Measurements from ENCODE around the gene PNMA6E.

Gene PNMA6E

DNA sequence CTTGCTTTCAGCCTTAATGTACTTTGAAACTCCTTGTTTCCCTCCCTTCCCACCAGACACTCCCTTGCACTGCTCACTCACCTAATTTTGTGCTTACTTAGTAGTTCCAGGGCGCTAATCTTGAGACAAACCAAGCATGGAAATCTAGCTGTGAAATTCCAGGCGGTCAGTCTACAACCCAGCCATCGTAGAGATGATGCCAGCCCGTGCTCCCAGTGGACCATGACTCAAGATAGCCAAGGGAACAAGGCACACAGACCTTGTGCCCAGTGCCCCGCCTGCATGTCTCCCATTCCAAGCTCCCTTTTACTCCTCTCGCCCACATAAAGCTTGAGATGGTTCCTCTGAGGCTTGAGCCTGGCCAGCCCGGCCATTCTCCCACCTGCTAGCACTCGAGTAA lies 33.7 kb upstream of the PNMA6E start:
- no peak for DNase-seq

- DNase-seq = no peak
Observed at GRCh38 chrX:153433781-153434285, 32.7 kb upstream of the PNMA6E start.

DNA sequence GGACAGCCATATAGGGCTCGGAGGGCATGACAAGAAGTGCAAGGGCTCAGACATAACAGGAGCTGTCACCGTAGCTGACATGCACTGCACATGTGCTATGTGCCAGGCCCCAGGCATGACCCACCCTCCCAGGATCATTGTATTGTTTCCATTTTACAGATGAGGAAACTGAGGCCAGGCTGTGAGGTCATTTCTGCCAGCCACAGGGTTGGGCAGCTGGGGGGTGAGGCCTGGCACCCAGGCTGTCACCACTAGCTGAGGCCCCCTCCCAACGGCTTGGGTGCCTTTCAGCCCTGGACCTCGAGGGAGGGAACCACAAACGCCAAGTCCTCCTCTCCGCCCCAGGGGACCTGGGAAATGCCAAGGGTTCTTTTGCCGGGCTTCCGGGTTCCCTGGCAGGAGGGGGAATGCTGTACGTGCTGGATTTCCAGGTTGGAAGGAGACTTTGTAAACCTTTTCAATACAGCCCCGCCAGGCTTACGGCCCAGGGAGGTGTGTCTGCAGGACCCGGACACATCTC lies 32.1 kb upstream of the PNMA6E start:
- no peak for DNase-seq

- no peak for DNase-seq
Observed at GRCh38 chrX:153430796-153431195, 29.6 kb upstream of the PNMA6E start.

DNA sequence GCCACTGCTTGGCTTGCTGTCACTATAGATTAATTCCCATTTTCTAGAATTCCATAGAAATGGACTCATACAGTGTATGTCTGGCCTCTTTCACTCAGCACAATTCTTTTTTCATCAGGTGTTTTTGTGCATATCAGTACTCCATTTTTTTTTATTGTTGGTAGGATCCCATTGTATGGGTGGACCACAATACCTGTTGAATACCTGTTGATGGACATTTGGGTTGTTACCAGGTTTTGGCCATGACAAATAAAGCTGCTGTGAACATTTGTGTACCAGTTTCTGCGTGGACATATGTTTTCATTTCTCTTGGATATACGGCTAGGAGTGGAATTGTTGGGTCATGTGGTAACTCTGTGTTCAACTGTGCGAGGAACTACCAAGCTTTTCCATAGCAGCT lies 25.1 kb upstream of the PNMA6E start:
- no peak for DNase-seq

DNA sequence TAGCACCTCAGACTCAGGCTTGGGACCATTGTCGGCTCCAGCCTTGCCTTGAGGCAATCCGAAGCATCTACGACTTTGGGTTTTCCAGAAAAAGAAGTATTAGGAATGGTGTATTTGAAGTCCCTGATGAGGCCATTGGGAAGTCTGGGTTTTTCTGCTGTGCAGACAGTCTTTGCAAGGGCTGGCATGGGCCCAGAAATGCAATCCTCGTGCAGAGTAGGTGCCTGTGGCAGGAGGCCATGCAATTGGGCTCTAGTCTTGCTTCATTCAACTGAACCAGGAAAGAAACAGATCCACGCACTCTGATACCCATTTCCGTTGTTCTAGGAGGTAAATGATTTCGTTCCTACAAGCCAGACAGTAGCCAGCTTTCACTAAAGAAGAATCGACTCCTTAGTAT lies 22.5 kb upstream of the PNMA6E start:
- no peak for DNase-seq

- DNase-seq = no peak
Observed at GRCh38 chrX:153421856-153422255, 20.7 kb upstream of the PNMA6E start.

- DNase-seq = no peak
Observed at GRCh38 chrX:153420851-153421599, 19.9 kb upstream of the PNMA6E start.

- DNase-seq = no peak
Observed at GRCh38 chrX:153417637-153418036, 16.5 kb upstream of the PNMA6E start.

DNA sequence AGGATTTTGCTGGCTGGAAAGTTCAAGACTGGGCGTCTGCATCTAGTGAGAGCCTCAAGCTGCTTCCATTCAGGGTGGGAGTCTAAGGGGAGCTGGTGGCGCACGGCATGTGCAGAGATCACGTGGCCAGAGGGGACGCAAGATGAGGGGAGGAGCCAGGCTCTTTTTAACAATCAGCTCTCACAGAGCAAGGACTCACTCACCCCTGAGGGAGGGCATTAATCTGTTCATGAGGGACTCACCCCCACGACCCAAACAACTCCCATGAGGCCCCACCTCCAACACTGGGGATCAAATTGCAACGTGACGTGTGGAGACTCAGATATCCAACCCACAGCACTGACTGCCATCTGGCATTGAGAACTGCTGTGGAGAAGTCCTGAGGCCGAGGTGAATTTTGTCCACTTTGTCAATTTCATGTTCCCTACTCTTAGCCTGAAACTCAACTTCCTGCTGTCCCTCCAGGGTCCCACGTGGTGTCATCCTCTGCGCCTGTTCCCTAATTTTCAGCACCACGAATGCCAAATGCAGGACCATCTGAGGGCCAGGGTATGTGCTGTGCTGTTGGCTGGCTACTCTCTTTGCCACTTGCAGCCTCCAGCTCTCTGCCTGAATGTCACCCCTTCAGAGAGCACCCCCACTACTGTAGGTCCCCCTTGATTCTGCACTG lies 15.8 kb upstream of the PNMA6E start:
- DNase-seq = no peak

GRCh38 chrX:153414856-153415510 lies 13.8 kb upstream of the PNMA6E start:
- peak; percentile 85 for DNase-seq

- DNase-seq = no peak
Observed at GRCh38 chrX:153413731-153414130, 12.6 kb upstream of the PNMA6E start.

- DNase-seq = no peak
Observed at GRCh38 chrX:153412746-153413720, 11.9 kb upstream of the PNMA6E start.

GRCh38 chrX:153411988-153412574 lies 10.9 kb upstream of the PNMA6E start:
- DNase-seq = peak; percentile 32

- DNase-seq = peak; percentile 40
Observed at GRCh38 chrX:153411255-153411987, 10.3 kb upstream of the PNMA6E start, which contains the start of gene ZFP92. TSS of gene ZFP92 (plus strand) at chrX:153411472. CDS start at chrX:153418323, 6,851 bp downstream.

DNA sequence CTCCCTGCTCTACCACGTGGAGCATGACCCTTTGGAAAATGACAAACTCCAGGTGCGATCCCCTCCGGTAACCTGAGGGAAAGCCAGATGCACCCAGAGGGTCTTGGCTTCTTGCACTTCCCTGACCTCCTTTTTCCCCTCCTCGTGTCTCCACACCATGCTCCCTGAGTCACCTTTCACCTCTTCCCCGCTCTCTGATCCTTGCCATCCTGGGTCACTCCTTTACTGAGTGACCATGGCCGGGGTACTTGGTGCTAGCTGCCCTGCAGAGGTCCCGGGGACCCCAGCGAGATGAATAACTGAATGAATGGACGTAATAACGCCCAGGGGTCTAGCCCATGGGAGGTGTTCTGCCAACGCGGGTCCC lies 9.7 kb upstream of the PNMA6E start:
- DNase-seq = no peak

DNA sequence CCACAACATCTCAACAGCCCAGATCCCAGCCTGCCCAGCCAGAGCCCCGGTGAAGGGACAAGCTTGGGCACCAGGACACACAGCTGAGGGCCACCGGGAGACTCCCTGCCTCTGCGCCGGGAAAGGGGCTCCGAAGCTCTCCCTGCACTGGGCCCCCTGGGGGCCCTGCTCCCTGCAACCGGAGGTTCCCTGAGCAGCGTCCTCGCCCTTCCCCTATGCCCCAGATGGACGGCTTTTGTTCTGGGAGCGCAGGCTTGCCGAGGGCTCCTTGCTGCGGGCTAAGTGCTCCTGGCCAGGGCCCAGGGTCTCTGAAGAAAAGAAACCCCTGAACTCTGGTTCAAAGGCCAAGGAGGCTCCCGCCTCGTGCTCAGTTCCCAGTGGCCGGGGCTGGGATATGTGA lies 9.2 kb upstream of the PNMA6E start:
- no peak for DNase-seq

GRCh38 chrX:153409414-153410101 lies 8.4 kb upstream of the PNMA6E start:
- no peak for DNase-seq

GRCh38 chrX:153408871-153409351 lies 7.8 kb upstream of the PNMA6E start:
- DNase-seq = no peak

- no peak for DNase-seq
Observed at GRCh38 chrX:153408221-153408721, 7.1 kb upstream of the PNMA6E start.
